Activated CD8-positive, alpha-beta T cell treated with anti-CD3 and anti-CD28 coated beads for 36 hours (primary cell): Measurements from ENCODE around the gene OR8J3. TPM values are rescaled to one million over a fixed set of nuclear protein-coding genes. Genes with fewer than 3 reads are reported as not detected.

ENCODE experiments used
- ATAC-seq: fragments of 200-7000 bp; cut with Tn5 transposase; one replicate; pipeline ENCODE4 v1.10.0; 2021; ENCODE audit warnings: mild to moderate bottlenecking, moderate library complexity
- CTCF ChIA-PET: fragments of 350-600 bp; sonication (Branson Sonifier 250); formaldehyde crosslinking; loops from one replicate; lab custom pipeline; 2021; ENCODE audit warnings: antibody characterized with exemption; lab: Charles Lee
- POLR2A ChIA-PET: fragments of 350-600 bp; sonication (Branson Sonifier 250); formaldehyde crosslinking; loops from one replicate; lab custom pipeline; 2021; ENCODE audit warnings: antibody characterized with exemption; lab: Charles Lee
- DNase-seq: peaks from one replicate; pipeline ENCODE4 v3.0.0-alpha.2; 2020
- H3K27ac Mint-ChIP-seq: one replicate; pipeline ENCODE4 v1.8.0; 2021; ENCODE audit warnings: mild to moderate bottlenecking, mixed read lengths
- H3K27me3 Mint-ChIP-seq: one replicate; pipeline ENCODE4 v1.8.0; 2021; ENCODE audit warnings: mixed read lengths
- H3K36me3 Mint-ChIP-seq: one replicate; pipeline ENCODE4 v1.8.0; 2021; ENCODE audit warnings: low read depth, mixed read lengths
- H3K4me1 Mint-ChIP-seq: one replicate; pipeline ENCODE4 v1.8.0; 2021; ENCODE audit warnings: low read depth, mixed read lengths
- H3K4me3 Mint-ChIP-seq: one replicate; pipeline ENCODE4 v1.8.0; 2021; ENCODE audit warnings: mild to moderate bottlenecking, moderate library complexity, mixed read lengths
- H3K9me3 Mint-ChIP-seq: one replicate; pipeline ENCODE4 v1.8.0; 2021; ENCODE audit warnings: mixed read lengths
- intact Hi-C: fragments of 100-400 bp; cut with micrococcal nuclease; formaldehyde crosslinking; loops from one replicate; pipeline ENCODE4 v1.10.0; 2022
- total RNA-seq, 2 experiments: library from RNA; stranded (reverse); gene quantifications; one replicate each; pipeline ENCODE4 v1.2.3, GENCODE V29; 2021
- TF ChIP-seq, protein P1 (sequence below): fragments of 200-600 bp; IDR thresholded peaks from one replicate; pipeline ENCODE4 v1.8.0; 2022; ENCODE audit warnings: antibody characterized with exemption, mild to moderate bottlenecking

OR8J3 gene
- total RNA-seq, 2 experiments from 2014 or later, result not detected

DNA sequence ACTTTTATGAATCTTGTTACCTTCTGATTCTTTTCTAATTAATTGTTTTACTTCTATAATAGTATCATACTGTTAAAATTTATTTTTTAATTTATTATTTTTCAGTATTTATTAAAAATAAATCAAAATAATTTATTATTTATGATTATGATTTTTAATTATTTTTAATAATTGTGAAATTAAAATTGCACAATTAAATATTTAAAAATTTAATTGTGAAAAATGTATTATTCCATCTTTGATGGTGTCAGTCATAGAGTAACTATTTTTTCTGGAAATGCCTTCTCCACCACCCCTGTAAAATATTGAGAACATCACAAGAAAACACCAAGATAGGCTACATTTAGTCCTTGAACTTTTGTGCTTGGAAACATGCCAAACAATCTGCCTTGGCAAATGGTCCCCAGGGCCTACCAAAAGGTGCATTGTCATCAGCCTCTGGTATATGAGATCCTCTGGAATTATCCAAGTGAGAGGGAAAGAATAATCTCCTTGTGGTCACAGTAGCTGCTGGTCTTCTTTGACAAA lies 36.7 kb downstream of the OR8J3 start, which contains the start of gene OR8H2:
OR8H2 (plus strand) TSS at position 478 of the 528 bp plus-strand sequence. CDS start 1,356 bp downstream, outside the sequence.
- DNase-seq, result no peak
- no peak for ATAC-seq
- no peak within 1 kb of the TSS for H3K27ac Mint-ChIP-seq
- TF ChIP-seq, protein P1, sequence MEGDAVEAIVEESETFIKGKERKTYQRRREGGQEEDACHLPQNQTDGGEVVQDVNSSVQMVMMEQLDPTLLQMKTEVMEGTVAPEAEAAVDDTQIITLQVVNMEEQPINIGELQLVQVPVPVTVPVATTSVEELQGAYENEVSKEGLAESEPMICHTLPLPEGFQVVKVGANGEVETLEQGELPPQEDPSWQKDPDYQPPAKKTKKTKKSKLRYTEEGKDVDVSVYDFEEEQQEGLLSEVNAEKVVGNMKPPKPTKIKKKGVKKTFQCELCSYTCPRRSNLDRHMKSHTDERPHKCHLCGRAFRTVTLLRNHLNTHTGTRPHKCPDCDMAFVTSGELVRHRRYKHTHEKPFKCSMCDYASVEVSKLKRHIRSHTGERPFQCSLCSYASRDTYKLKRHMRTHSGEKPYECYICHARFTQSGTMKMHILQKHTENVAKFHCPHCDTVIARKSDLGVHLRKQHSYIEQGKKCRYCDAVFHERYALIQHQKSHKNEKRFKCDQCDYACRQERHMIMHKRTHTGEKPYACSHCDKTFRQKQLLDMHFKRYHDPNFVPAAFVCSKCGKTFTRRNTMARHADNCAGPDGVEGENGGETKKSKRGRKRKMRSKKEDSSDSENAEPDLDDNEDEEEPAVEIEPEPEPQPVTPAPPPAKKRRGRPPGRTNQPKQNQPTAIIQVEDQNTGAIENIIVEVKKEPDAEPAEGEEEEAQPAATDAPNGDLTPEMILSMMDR, result no peak
- H3K9me3 Mint-ChIP-seq, result peaks cover 17% of the 10 kb centered on the region
- H3K27me3 Mint-ChIP-seq, result no peaks in the 10 kb centered on the region
- ChIA-PET CTCF (no interaction called here), POLR2A (no interaction called here)
- no peaks in the 10 kb centered on the region for H3K4me1 Mint-ChIP-seq
- no peak within 1 kb of the TSS for H3K4me3 Mint-ChIP-seq
- no peaks in the 10 kb centered on the region for H3K36me3 Mint-ChIP-seq
- intact Hi-C loops, result no loop called here

DNA sequence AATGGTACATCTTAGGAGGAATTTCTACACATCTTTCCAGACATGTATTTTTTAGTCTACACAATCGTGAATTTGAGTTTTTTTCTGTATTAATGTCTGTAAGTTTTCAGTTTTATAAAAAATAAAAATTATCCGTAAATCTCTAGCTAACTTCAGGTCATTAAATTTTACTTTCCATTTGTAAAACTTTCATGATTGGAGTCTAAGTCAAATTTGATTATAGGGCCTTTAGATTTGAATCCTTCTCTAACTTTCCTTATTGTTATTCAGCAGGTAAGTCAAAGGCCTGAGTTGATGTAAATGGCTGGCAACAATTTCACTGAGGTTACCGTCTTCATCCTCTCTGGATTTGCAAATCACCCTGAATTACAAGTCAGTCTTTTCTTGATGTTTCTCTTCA lies 47.0 kb downstream of the OR8J3 start, which contains the start of gene OR8I2:
OR8I2 (plus strand) TSS at position 301 of the 400 bp plus-strand sequence; CDS start at position 301, 0 bp downstream.
- Mint-ChIP-seq H3K4me1 (no peaks in the 10 kb centered on the region), H3K9me3 (peaks cover 18% of the 10 kb centered on the region), H3K27me3 (no peaks in the 10 kb centered on the region), H3K27ac (no peak within 1 kb of the TSS), H3K4me3 (no peak within 1 kb of the TSS), H3K36me3 (no peaks in the 10 kb centered on the region)
- no peak for ATAC-seq
- no peak for DNase-seq
- intact Hi-C loops, result loop anchor here (10.0 kb wide), 1 partner anchor 58 kb away; no protein-coding TSS in a partner anchor
- TF ChIP-seq, protein P1, result no peak
- ChIA-PET POLR2A (no interaction called here), CTCF (no interaction called here)

DNA sequence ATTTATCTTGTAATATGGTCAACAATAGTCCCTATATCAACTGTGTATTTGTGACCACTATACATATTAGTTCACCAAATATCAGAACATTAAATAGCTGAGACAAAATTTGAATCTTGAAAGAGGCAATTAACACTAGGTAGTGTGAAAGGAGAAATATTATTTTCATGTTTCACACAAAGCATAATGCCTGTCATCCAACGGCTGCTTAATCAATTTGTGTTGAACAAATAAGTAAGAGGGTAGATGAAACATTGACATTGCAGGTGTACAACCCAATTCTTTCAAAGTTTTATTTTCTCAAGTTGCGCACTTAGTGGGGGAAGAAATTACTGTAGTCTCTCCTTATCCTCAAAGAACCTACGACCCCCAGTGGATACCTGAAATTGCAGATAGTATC lies 50.3 kb downstream of the OR8J3 start:
- TF ChIP-seq, protein P1, result no peak
- Mint-ChIP-seq H3K4me3 (no peak overlapping the region), H3K27me3 (no peaks in the 10 kb centered on the region), H3K27ac (no peak overlapping the region), H3K4me1 (no peaks in the 10 kb centered on the region), H3K36me3 (no peaks in the 10 kb centered on the region), H3K9me3 (peaks cover 16% of the 10 kb centered on the region)
- ChIA-PET POLR2A (no interaction called here), CTCF (no interaction called here)
- no peak for ATAC-seq
- no peak for DNase-seq
- intact Hi-C loops, result loop anchor here (10.0 kb wide), 1 partner anchor 55 kb away; no protein-coding TSS in a partner anchor

Other genes starting within 250 kb of the OR8J3 start
- not detected for gene OR5W2, start 225.6 kb downstream of the OR8J3 start, total RNA-seq
- gene OR5I1, start 203.8 kb downstream of the OR8J3 start, total RNA-seq, result not detected
- not detected for gene OR10AG1, start 170.3 kb downstream of the OR8J3 start, total RNA-seq
- not detected for gene OR5F1, start 145.6 kb downstream of the OR8J3 start, total RNA-seq
- gene OR5AS1, start 112.5 kb downstream of the OR8J3 start, total RNA-seq, result not detected
- not detected for gene OR8I2, start 46.9 kb downstream of the OR8J3 start, total RNA-seq
- not detected for gene OR8H2, start 36.5 kb downstream of the OR8J3 start, total RNA-seq
- gene OR8H3, start 17.8 kb downstream of the OR8J3 start, total RNA-seq, result not detected
- not detected for gene OR8K5, start 20.1 kb upstream of the OR8J3 start, total RNA-seq
- gene OR5J2, start 36.4 kb upstream of the OR8J3 start, total RNA-seq, result not detected
- gene OR5T2, start 94.1 kb upstream of the OR8J3 start, total RNA-seq, result not detected
- not detected for gene OR5T3, start 112.1 kb upstream of the OR8J3 start, total RNA-seq
- not detected for gene OR5T1, start 134.0 kb upstream of the OR8J3 start, total RNA-seq
- not detected for gene OR8H1, start 152.1 kb upstream of the OR8J3 start, total RNA-seq
- not detected for gene OR8K3, start 174.9 kb upstream of the OR8J3 start, total RNA-seq
- gene OR8K1, start 205.8 kb upstream of the OR8J3 start, total RNA-seq, result not detected
- gene OR8J1, start 214.1 kb upstream of the OR8J3 start, total RNA-seq, result not detected
- not detected for gene OR8U1, start 235.4 kb upstream of the OR8J3 start, total RNA-seq